ENCODE results near the gene LARP4B.

The LARP4B gene

DNA sequence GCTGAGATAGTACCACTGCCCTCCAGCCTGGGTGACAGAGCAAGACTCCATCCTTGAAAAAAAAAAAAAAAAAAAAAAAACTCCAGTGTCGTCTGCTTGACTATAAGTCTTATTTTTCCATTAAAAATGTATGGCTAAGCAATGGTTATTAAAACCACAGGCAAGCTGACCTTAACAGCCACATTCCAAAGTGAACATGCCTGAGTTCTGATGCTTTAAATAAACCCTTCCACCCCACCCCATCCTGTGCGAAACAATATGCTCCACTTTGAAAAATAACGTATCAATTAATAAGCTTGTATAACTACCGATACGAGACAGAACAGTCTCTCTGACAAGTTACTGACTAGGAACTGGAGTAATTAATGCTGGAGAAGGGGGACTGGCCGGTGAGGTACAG is 63.7 kb downstream of the LARP4B start:
- no peak for DNase-seq (ENCODE audit: low read depth in 2 of 2)

DNA sequence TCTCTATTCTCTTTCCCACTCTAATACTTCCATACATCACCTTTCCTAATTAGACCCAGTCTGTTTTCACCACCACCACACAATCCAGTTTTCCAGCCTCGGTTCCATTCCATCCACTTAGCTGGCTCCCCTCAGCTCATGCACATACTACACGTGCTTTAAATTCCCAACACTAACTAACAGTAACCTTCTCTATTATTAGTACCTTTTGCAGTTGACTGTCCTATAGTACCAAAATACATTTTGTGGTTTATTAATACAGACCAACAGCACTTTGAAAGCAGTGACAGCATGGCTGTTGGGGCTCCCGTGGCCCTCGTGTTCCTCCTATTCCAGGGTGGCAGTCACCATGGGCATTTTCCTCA is 64.9 kb downstream of the LARP4B start:
- DNase-seq (ENCODE audit: low read depth in 2 of 2), result no peak

DNA sequence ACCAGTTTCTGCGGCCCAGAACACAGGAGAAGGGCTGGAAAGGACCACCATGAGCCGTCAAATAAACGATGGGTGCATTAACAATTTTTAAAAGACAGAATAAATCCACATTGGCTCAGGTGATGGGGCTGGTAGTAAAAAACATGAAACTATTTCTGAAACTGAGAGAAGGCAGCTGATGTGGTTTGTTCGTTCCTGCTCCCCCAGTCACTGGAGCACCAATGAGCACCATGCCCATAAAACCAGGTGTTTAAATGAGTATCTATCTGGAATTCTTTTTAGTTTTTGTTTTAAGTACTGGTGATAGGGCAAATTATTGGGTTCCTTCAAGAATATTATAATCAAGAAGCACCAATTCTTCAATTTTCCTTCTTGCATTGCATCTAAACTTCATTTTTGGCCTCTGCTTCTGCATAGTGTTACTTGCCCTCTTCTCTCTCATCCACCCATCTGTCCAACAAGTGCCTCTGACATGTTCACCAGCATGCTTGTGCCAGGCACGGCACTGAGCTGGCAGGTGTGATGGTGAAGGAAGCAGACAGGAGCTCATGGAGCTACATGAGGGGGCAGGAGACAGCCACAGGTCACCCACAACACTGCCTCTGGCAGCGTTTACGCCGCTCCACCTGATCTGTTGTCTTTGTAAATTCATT is 65.5 kb downstream of the LARP4B start:
- DNase-seq (ENCODE audit: low read depth in 2 of 2), result no peak

DNA sequence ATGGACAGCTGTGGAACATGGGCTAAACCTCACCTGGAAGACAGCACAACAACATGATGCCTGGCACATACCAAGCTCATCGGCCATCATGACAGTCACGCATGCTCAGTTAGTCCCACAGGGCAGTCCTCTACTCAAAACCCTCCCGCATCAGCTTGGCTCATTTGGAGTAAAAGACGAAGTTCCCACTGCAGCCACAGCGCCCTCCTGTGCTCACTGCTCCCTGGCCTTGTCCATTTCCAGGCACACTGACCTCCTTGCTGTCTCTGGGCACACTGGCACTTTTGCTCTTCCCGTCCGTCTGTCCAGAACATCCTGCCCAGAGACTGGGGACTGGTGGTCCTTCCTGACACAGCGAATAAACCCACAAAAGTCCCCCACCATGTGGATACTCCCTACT is 66.2 kb downstream of the LARP4B start:
- no peak for DNase-seq (ENCODE audit: low read depth in 2 of 2)

DNA sequence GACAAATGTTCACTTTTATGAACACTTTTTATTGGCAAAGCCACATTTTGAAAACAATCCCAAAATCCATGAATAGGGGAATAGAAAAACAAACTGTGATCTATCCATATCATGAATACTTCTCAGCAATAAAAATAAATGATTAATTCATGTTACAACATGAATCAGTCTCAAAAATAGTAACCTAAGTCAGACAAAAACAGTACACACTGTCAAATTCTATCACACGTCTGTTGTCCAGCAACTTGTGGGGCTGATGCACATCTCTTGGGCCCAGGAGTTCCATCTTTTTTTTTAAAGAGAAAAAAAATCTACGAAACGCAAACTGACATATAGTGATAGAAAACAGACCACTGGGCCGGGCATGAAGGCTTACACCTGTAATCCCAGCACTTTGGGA is 71.0 kb downstream of the LARP4B start:
- DNase-seq (ENCODE audit: low read depth in 2 of 2), result no peak

DNA sequence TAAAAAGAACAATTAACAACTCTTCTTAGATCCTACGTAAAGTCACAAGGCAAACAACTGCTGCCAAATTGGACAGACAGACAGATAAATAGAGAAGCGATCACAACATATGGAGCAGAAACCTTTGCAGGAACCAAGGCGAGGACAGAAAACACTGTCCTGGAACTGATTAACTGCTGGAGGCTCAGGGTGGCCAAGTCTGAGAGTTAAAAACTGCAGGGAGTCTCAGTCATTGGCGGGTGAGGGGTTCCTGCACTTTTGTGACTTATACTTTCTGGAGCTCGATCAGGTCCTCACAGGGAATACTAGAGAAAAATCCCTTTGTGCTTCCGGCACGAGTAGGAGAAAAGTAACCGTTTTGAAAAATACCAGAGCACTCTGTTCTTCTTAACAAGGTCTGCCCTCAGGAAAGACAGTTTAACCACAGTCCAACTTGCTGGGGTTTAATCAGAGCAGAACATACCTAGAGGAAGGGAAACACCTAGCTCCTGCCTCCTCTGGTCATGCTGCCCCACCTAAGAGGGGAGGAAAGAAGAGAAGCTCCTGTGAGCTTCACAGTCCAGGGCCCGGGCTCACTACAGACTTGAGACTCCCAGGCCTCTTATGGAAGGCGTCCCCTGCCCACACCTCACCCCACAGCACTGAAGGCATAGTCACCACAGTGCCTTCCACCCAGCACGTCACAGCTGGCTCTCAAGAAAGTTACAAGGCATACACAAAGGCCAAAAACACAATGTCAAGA is 74.9 kb downstream of the LARP4B start:
- no peak for DNase-seq (ENCODE audit: low read depth in 2 of 2)

DNA sequence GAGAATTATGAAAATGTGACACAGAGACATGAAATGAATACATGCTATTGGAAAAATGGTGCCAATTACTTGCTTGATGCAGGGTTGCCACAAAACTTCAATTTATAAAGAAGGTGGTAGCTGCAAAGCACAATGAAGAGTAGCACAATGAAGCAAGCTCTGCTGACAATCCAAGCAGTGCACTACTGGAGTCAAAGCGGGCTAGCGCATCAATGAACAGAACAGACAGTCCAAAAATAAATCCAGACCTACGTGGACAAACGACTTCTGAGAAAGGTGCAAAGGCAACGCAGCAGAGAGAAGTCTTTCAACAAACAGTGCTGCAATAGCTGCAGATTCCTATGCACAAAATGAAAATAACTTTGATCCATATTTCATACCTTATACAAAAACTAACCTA is 75.8 kb downstream of the LARP4B start:
- no peak for DNase-seq (ENCODE audit: low read depth in 2 of 2)

DNA sequence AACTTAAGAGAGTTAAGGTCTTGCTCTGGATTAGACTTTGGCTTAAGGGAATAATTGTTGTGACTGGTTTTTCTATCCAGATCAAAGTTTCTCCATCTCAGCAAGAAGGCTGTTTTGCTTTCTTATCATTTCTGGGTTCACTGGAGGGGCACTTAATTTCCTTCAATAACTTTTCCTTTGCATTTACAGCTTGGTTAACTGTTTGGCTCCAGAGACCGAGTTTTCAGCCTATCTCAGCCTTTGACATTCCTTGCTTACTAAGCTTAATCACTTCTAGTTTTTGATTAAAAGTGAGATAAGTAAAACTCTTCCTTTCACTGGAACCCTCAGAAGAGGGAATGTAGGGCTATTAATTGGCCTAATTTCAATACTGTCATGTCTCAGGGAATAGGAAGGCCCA is 76.4 kb downstream of the LARP4B start:
- DNase-seq (ENCODE audit: low read depth in 2 of 2), result no peak

DNA sequence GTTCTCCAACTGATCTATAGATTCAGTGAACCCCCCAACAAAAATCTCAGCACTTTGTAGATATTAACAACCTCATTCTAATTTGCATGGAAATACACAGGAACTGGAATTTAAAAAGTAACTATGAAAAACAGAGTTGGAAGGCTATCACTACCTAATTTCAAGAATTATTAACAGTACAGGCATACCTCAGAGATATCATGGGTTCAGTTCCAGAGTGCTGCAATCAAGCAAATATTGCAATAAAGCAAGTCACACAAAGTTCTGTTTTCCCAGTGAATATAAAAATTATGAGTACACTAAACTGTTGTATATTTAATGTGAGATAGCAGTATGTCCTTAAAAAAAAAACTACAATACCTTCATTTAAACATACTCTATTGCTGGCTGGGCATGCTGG is 78.5 kb downstream of the LARP4B start:
- DNase-seq (ENCODE audit: low read depth in 2 of 2), result no peak

DNA sequence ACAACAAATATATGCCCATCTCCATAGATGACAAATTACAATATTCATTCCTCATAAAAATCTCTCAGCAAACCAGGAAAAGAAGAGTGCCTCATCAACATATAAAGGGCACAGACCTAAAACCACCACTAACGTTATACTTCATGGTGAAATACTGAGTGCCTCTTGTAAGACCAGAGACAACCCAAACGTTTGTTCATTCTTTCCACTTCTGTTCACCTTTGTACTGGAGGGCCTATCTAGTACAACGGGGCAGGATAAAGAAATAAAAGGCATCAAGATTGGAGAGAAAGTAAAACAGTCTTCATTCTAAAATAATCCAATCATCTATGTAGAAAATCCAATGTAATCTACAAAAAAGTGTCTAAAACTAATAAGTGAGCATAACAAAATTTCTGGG is 79.1 kb downstream of the LARP4B start:
- no peak for DNase-seq (ENCODE audit: low read depth in 2 of 2)

DNA sequence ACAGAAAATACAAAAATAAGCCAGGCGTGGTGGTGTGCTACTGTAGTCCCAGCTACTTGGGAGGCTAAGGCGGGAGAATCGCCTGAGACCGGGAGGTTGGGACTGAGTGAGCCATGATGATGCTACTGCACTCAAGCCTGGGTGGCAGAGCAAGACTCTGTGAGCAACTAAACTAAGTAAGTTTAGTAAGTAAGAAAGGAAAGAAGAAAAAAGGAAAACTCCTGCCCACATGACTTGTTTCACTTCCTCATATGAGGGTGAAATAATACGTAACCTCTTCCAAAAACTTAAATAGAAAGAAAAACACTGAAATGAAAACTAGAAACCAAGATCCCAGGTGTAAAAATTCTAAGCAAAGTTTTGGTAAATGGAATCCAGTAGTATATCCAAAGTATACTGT is 79.6 kb downstream of the LARP4B start:
- DNase-seq (ENCODE audit: low read depth in 2 of 2), result no peak

DNA sequence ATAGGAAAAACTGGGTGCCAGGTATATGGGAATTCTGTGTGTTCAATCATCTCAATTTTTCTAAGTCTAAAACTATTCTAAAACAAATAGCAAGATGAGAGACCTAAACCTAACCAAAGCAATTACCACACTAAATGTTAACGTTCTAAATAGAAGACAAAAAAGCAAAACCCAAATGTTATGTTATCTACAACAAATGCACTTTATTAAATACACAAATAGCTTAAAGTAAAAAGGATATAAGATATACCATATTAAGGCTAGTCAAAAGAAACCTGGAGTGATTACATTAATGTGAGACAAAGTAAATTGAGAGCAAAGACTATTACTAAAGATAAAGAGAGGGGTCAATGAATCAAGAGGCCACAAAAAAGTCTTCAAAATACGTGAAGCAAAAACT is 81.4 kb downstream of the LARP4B start:
- no peak for DNase-seq (ENCODE audit: low read depth in 2 of 2)

DNA sequence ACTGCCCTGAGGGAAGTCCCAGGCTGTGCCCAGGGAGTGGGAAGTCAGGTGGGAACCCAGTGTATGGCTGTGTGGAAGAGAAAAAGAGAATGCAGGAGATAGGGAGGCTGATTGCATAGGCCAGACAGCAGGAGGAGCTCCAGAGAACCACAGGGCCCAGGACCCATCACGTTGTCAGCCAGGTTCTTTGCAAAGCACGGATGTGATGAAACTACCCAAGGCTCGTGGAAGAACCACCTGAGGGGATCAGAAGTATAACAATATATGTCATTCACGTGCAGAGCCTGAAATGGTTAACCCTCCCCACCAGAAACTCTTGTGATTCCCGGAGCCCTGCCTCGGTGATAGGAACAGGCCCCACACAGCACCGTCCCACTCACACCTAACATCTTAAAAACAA is 83.6 kb downstream of the LARP4B start:
- no peak for DNase-seq (ENCODE audit: low read depth in 2 of 2)

DNA sequence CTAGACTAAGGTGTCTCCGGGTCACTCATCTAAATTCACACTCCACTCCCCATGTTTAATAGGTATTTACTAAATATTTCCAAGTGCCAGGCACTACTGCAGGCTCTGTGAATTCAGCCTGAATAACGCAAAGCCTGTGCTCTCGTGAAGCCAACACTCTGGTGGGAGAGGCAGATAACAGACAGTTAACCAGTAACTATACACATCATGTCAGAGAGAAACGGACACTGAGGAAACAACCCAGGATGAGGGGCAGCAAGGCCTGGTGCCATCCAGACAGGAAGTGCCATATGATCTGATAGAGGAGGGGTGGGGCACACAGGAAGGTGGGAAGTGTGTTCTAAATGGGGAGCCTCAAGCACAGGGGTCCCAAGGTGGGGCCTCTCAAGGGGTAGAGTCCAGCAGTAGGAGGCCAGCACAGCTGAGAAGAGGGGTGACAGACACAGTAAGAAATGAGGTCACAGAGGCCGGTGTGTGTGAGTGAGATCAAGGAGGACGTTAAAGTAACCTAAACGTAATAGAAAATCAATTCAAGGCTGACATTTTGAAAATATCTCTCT is 85.3 kb downstream of the LARP4B start:
- DNase-seq (ENCODE audit: low read depth in 2 of 2), result no peak

DNA sequence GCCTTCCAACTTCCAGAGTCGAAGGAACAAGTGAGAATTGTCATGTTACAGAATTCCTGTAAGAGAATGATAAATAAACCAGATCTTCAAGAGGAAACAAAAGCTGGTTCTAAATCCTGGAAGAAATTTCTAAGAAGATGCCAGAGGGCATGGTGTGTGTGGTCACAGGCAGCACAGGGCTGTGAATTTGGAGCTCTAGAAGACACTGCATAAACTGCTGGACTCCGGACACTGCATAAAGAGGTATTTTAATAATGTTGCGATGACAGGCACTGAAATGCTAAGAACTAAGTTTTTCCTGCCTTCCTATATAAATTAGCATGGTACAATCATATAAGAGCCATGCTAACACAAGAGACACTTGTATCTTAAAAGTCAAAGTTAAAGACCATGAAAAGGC is 86.0 kb downstream of the LARP4B start:
- DNase-seq (ENCODE audit: low read depth in 2 of 2), result no peak

DNA sequence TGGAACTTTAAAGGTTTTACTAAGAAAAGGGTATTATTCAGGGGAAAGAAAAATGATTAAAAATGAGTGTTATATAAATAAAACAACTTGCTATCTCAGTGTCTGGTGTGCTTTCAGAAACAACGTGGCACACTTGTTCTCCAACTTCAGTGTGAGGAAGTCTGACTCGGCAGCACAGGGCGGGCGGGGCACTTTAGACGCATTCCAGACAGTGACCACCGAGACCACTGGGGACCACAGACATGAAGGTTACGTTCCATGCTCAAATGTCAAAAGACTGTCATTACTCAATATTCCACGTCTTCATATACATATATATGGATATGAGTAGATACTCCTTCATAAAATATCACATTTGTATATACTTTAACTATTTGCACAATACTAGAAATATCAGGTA is 87.0 kb downstream of the LARP4B start:
- no peak for DNase-seq (ENCODE audit: low read depth in 2 of 2)

DNA sequence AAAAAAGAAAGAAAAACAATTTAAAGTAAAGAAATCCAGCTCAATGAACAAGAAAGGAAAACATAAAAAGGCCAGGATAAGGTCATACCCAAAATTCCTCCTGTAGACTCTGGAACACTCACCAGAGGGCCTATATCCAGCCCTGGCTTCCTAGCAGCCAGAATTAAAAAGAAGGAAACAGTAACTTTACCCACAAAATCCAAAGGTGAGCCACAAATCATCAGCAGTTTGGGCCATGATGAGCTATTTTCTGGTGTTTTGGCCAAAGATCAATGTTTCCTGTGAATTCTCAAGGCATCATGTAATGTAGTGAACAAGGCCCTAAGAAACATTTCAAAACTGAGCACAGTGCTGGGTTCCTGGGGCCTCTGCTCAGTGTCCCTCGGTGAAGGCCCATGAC is 87.8 kb downstream of the LARP4B start:
- DNase-seq (ENCODE audit: low read depth in 2 of 2), result no peak

DNA sequence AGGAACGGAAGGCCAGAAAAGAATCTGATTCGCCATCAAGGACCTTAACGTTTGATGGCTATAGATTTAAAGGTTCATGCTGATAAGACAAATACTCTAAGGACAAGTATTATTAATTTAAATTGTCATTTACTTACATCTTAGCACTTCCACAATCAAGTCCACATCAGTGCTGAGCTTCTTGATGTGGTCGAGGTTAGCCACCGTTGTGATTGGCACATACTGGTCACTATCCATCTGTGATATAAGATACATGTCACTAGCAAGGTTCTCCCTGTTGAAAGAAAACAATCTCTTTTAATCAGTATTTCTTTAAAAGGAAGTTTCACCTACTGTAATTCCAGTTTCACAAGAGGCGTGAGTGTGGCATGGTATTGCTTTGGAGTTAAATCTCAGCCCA is 88.7 kb downstream of the LARP4B start:
- DNase-seq (ENCODE audit: low read depth in 2 of 2), result no peak

DNA sequence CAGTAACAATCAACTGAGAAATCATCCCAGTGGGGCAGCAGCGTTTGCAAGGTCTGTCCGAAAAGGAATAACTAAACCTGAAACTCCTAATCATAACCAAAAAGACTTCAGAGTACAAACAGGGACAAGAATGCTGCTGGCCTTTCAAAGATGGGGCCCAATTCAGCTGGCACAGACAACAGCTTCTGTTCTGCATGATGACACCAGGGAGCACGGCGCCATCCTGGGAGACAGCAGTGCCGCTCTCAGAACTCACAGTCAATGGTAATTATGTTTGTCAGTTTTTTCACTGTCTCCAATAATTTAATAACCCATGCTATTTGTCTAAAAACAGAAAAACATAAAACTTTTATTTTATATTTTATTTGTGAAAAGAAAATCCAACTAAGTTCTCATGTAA is 90.0 kb downstream of the LARP4B start:
- DNase-seq (ENCODE audit: low read depth in 2 of 2), result no peak

DNA sequence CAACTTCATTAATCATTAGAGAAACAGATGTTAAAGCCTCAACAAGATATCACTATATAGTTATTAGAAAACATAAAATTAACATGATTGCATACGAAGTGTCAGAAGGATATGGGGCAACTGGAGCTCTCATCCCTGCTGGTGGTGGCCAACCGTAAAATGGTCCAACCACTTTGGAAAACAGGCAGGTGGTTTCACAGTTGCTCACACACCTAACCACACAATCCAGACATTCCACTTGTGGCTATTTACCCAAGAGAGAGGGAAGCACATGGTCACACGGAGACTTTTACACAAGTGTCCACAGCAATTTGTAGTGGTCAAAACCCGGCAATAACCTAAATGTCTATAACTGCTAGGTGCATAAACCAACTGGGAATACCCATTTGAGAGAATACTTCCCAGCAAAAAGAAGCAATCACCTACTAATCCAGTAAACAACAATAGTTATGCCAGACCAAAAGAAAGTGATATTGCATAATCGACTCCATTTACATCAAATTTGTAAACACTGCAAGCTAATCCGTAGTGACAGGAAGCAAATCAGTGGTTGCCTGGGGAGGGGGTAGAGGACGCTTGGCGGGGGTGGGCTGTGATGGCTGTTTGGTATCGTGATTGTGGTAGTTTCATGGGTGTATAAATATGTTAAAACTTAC is 91.8 kb downstream of the LARP4B start:
- DNase-seq (ENCODE audit: low read depth in 2 of 2), result no peak

DNA sequence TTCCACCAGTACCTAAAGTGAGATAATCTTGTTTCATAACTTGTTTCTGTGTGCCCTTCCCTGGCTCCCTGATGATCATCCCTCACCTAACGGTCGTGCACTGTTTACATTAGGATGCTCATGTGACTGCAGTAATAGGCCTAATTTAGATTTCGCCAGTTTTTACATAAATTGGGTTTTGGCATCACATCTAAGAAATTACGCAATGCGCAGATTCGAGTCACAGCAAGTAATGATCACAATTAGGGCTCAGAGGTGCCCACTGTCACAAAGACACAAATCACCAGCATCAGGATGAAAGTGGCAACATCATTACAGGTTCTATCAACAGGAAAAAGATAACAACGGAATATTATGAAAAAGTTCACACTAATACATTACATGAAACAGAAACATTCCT is 94.7 kb downstream of the LARP4B start:
- DNase-seq (ENCODE audit: low read depth in 2 of 2), result no peak

DNA sequence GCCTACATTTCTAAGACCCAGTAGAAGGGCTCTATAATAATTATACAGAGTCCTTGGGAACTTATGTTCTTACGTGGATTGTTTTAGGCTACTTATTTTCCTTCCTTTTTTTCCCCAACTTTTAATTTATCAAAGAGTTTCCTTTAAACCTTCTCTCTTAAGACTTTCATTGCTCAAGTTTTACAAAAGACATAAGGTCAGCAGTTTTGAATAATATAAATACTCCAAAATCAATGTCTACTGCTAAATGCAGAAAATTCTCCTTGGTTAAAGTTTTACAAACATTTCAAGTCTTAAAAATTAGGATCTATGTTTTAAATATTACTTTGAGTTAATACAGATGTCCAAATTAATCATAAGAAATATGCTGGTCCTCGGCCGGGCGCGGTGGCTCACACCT is 97.0 kb downstream of the LARP4B start:
- DNase-seq (ENCODE audit: low read depth in 2 of 2), result no peak

DNA sequence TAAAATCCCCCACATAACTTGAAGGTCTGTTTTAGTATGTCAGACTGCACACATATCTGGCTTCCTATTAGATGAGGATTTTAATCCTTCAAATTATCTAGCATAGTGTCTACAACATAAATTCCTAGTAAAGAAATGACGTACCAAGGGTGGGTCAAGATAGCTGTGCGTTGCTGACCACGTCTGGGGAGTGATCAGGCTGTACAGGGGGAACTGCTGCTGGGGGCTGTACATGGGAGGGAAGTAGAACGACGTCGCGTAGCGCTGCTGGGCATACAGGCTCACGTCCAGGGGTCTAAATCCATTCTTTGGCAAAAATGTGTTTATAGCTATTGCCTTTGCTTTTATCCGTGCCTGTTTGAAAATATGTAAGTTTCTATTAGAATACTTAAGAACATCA is 102.3 kb downstream of the LARP4B start:
- no peak for DNase-seq (ENCODE audit: low read depth in 2 of 2)
